GM23338 (cell line): ENCODE data around the gene PRPS2. TPM values are rescaled to one million over a fixed set of nuclear protein-coding genes. Genes with fewer than 3 reads are reported as not detected.

Experiments used
- ATAC-seq: fragments of 200-7000 bp; cut with Tn5 transposase; 3 replicates; pipeline ENCODE4 v1.9.1; 2020
- DNase-seq: peaks from one replicate; pipeline ENCODE4 v3.0.0-alpha.2; 2015; ENCODE audit warnings: low spot score
- H2AFZ ChIP-seq: fragments of 200-600 bp; sonication (generic); 2 replicates; pipeline ENCODE4 v1.8.0; 2016; ENCODE audit warnings: antibody characterized with exemption, mild to moderate bottlenecking, moderate library complexity
- H3F3A ChIP-seq: fragments of 200-600 bp; sonication (generic); replicated peaks from 2 replicates; pipeline ENCODE4 v1.8.0; 2017; ENCODE audit warnings: antibody characterized with exemption, mixed run types, low read depth
- H3K27ac ChIP-seq: fragments of 200-600 bp; sonication (generic); 2 replicates; pipeline ENCODE4 v1.6.1; 2016; ENCODE audit warnings: low read depth
- H3K27me3 ChIP-seq: fragments of 200-600 bp; sonication (generic); 2 replicates; pipeline ENCODE4 v1.8.0; 2016; ENCODE audit warnings: mild to moderate bottlenecking, mixed run types, moderate library complexity; ENCODE audit not compliant: insufficient read depth
- H3K36me3 ChIP-seq: fragments of 200-600 bp; sonication (generic); 2 replicates; pipeline ENCODE4 v1.8.0; 2016; ENCODE audit warnings: mild to moderate bottlenecking; ENCODE audit not compliant: insufficient read depth
- H3K4me1 ChIP-seq: fragments of 200-600 bp; sonication (generic); 2 replicates; pipeline ENCODE4 v1.8.0; 2016; ENCODE audit warnings: mild to moderate bottlenecking, moderate library complexity; ENCODE audit not compliant: insufficient read depth
- H3K4me2 ChIP-seq: fragments of 200-600 bp; sonication (generic); 2 replicates; pipeline ENCODE4 v1.7.1; 2017; ENCODE audit warnings: mixed run types
- H3K4me3 ChIP-seq: fragments of 200-600 bp; sonication (generic); 2 replicates; pipeline ENCODE4 v1.6.1; 2016; ENCODE audit warnings: mixed run types
- H3K79me2 ChIP-seq: fragments of 200-600 bp; sonication (generic); replicated peaks from 2 replicates; pipeline ENCODE4 v1.8.0; 2017; ENCODE audit warnings: mild to moderate bottlenecking; ENCODE audit not compliant: insufficient read depth
- H3K9me2 ChIP-seq: fragments of 200-600 bp; sonication (generic); 2 replicates; pipeline ENCODE4 v1.8.0; 2017; ENCODE audit not compliant: insufficient read depth
- H4K20me1 ChIP-seq: fragments of 200-600 bp; sonication (generic); replicated peaks from 2 replicates; pipeline ENCODE4 v1.8.0; 2017; ENCODE audit warnings: mild to moderate bottlenecking; ENCODE audit not compliant: insufficient read depth
- H3K27ac Mint-ChIP-seq: 2 replicates; pipeline ENCODE4 v1.8.0; 2020; ENCODE audit warnings: inconsistent platforms, mild to moderate bottlenecking, moderate library complexity, mixed read lengths
- H3K27me3 Mint-ChIP-seq: 3 replicates; pipeline ENCODE4 v1.8.0; 2022; ENCODE audit warnings: low read depth, mild to moderate bottlenecking, moderate library complexity, mixed read lengths, inconsistent platforms; ENCODE audit not compliant: insufficient read depth, poor library complexity
- H3K36me3 Mint-ChIP-seq: 3 replicates; pipeline ENCODE4 v1.8.0; 2021; ENCODE audit warnings: low read depth, mild to moderate bottlenecking, inconsistent platforms, moderate library complexity, mixed read lengths
- H3K4me1 Mint-ChIP-seq: 3 replicates; pipeline ENCODE4 v1.8.0; 2020; ENCODE audit warnings: mild to moderate bottlenecking, inconsistent platforms, mixed read lengths
- H3K4me3 Mint-ChIP-seq: 3 replicates; pipeline ENCODE4 v1.8.0; 2021; ENCODE audit warnings: moderate library complexity, mild to moderate bottlenecking, inconsistent platforms, mixed read lengths
- H3K9me3 Mint-ChIP-seq: 3 replicates; pipeline ENCODE4 v1.8.0; 2020; ENCODE audit warnings: moderate library complexity, mild to moderate bottlenecking, inconsistent platforms, mixed read lengths
- CREB1 ChIP-seq: fragments of 250-450 bp; sonication (Bioruptor Pico); IDR thresholded peaks from 2 replicates; pipeline ENCODE4 v1.5.0; 2020; ENCODE audit warnings: low read depth, mild to moderate bottlenecking, moderate library complexity
- CTCF ChIP-seq, 2 experiments: fragments of 200-600 bp in 1 of 2; sonication (generic) in 1 of 2; conservative IDR thresholded peaks; 2 replicates each; pipeline versions ENCODE4 v1.5.1 to v1.6.1; 2016 to 2017; ENCODE audit warnings: antibody characterized with exemption in 2 of 2, low read depth in 2 of 2, mild to moderate bottlenecking in 2 of 2, moderate library complexity in 1 of 2
- ETS1 ChIP-seq: IDR thresholded peaks from 2 replicates; pipeline ENCODE4 v1.6.1; 2016; ENCODE audit warnings: antibody characterized with exemption
- EZH2 ChIP-seq: fragments of 200-600 bp; sonication (generic); IDR thresholded peaks from one replicate; pipeline ENCODE4 v1.8.0; 2017; ENCODE audit warnings: antibody characterized with exemption, mild to moderate bottlenecking, low read depth; ENCODE audit not compliant: unreplicated experiment
- EZH2phosphoT487 ChIP-seq: fragments of 200-600 bp; sonication (generic); IDR thresholded peaks from one replicate; pipeline ENCODE4 v1.8.1; 2018; ENCODE audit warnings: antibody characterized with exemption; ENCODE audit not compliant: unreplicated experiment
- JUNB ChIP-seq: IDR thresholded peaks from one replicate; pipeline ENCODE4 v1.6.1; 2016; ENCODE audit warnings: antibody characterized with exemption; ENCODE audit not compliant: unreplicated experiment
- NANOG ChIP-seq: IDR thresholded peaks from 2 replicates; pipeline ENCODE4 v1.6.1; 2016; ENCODE audit warnings: antibody characterized with exemption, borderline replicate concordance
- POLR2AphosphoS5 ChIP-seq: IDR thresholded peaks from 2 replicates; pipeline ENCODE4 v1.6.1; 2016; ENCODE audit warnings: antibody characterized with exemption, low read depth
- REST ChIP-seq: IDR thresholded peaks from one replicate; pipeline ENCODE4 v1.6.1; 2018; ENCODE audit warnings: antibody characterized with exemption; ENCODE audit not compliant: unreplicated experiment
- STAT1 ChIP-seq: IDR thresholded peaks from one replicate; pipeline ENCODE4 v1.6.1; 2016; ENCODE audit warnings: antibody characterized with exemption; ENCODE audit not compliant: unreplicated experiment
- ZNF114 ChIP-seq: fragments of 250-450 bp; sonication (Bioruptor Pico); IDR thresholded peaks from 2 replicates; pipeline ENCODE4 v1.5.0; 2020; ENCODE audit warnings: mild to moderate bottlenecking, moderate library complexity
- ZNF331 ChIP-seq: fragments of 250-450 bp; sonication (Bioruptor Pico); IDR thresholded peaks from 2 replicates; pipeline ENCODE4 v1.5.0; 2020; ENCODE audit warnings: low read depth, mild to moderate bottlenecking, moderate library complexity
- ZNF462 ChIP-seq: fragments of 250-450 bp; sonication (Bioruptor Pico); IDR thresholded peaks from 2 replicates; pipeline ENCODE4 v1.5.0; 2020; ENCODE audit warnings: mild to moderate bottlenecking, moderate library complexity
- polyA plus RNA-seq: library from polyadenylated mRNA; unstranded; fragments of >200 nt; fragmentation: Nextera tagmentation; extraction: Ambion mirVana; gene quantifications from 2 replicates; pipeline ENCODE4 v1.2.1, GENCODE V29; 2016
- total RNA-seq: library from RNA; depleted of rRNA; stranded (reverse); fragments of >200 nt; shearing (Covaris generic); gene quantifications from 2 replicates; pipeline ENCODE4 v1.2.3, GENCODE V29; 2014

Gene PRPS2
- total and polyA plus RNA-seq, 2 experiments from 2014 or later: 46.4 to 49.3 TPM

DNA sequence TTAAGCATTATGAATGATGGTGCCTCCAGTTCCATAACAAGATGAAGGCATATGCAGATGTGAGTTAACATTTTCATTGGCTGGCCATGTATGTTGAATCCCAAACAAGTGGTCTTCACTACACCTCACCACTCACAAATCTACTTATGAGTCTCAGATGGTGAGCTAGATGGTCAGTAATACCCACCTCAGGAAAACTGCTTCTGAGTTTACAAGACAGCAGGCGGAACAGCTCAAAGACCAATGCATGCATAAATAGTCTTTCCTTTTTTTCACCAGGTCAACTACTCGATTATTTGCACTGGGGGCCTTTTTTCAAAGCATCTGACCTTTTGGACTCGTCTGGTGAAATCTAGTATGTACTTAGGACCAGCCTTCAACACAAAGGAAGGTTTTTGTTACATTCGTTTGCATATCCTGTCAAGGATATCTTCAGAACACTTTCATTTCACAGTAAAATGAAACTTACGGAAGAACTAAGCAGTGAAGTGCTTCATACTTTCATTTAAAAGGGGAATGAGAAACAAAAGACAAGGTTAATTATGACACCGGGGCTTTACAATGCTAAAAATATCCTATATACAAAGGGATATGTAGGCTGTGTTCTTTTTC lies 52.6 kb downstream of the PRPS2 start:
- no peak for TF ChIP-seq NANOG
- no peak for TF ChIP-seq ETS1
- no peak for TF ChIP-seq ZNF114 (CRISPR knock-in tag)
- no peak for TF ChIP-seq EZH2phosphoT487
- TF ChIP-seq JUNB: no peak
- no peak for TF ChIP-seq STAT1
- TF ChIP-seq REST: no peak
- TF ChIP-seq ZNF331 (CRISPR knock-in tag): no peak
- TF ChIP-seq POLR2AphosphoS5: no peak
- no peak for TF ChIP-seq CREB1 (CRISPR knock-in tag)
- no peak for TF ChIP-seq CTCF (conservative IDR thresholded peaks at IDR 0.05; ENCODE audit: low read depth in 2 of 2)
- TF ChIP-seq EZH2: no peak
- no peak for TF ChIP-seq ZNF462
- H3K27ac Mint-ChIP-seq: no peak overlapping the region
- peaks cover 6% of the 10 kb centered on the region; the same call in 2 of the 3 replicates for H3K4me1 Mint-ChIP-seq
- Histone ChIP-seq H3F3A (no peaks in the 10 kb centered on the region), H3K79me2 (no peaks in the 10 kb centered on the region), H3K36me3 (no peaks in the 10 kb centered on the region), H4K20me1 (no peaks in the 10 kb centered on the region), H3K4me3 (no peak overlapping the region), H3K27ac (no peak overlapping the region), H3K27me3 (no peaks in the 10 kb centered on the region), H3K4me2 (no peak overlapping the region), H3K9me2 (no peaks in the 10 kb centered on the region), H2AFZ (peak overlapping the region; percentile 45; the same call in 1 of the 2 replicates), H3K4me1 (peaks cover 7% of the 10 kb centered on the region; the same call in 1 of the 2 replicates)
- DNase-seq (no peak), ATAC-seq (no peak)
- H3K4me3 Mint-ChIP-seq: no peak overlapping the region
- no peaks in the 10 kb centered on the region for H3K27me3 Mint-ChIP-seq
- no peaks in the 10 kb centered on the region for H3K36me3 Mint-ChIP-seq
- H3K9me3 Mint-ChIP-seq: no peaks in the 10 kb centered on the region
